Measurements from ENCODE around the gene PDHB.
A peak's percentile ranks its signal among the peaks of the same experiment; 100 is the strongest.

The PDHB gene

GRCh38 chr3:58434990-58435389 is 1.4 kb upstream of the PDHB start:
- DNase-seq, result no peak

- DNase-seq, result no peak
These were observed 879 bp upstream of the PDHB start for GRCh38 chr3:58434511-58434910.

DNA sequence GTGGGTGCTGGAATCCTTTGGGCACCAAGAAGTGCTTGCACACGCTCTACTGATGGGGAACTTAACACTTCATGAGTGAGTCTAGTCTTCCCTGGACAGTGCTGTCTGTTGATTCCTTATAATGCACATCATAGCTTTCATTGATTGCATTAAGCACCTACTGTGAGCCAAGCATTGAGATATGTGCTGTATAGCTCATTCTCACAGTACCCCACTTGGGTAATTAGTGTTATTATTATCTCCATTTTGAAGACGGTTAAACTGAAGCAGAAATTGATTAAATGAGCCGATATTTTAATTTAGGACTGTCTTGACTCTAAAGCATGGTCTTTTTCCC is 504 bp upstream of the PDHB start:
- DNase-seq, result no peak

DNA sequence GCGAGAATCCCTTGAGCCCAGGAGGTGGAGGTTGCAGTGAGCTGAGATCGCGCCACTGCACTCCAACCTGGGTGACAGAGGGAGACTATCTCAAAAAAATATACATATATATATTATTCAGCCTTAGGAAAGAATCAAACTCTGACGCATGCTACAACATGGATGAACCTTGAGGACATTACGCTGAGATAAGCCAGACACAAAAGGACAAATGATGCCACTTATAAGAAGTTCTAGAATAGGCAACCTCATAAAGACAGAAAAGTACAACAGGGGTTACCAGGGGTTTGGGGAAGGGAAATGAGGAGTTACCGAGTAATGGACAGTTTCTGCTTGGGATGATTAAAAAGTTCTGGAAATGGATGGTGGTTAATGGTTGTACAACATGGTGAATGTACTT is 727 bp downstream of the PDHB start:
- no peak for DNase-seq

DNA sequence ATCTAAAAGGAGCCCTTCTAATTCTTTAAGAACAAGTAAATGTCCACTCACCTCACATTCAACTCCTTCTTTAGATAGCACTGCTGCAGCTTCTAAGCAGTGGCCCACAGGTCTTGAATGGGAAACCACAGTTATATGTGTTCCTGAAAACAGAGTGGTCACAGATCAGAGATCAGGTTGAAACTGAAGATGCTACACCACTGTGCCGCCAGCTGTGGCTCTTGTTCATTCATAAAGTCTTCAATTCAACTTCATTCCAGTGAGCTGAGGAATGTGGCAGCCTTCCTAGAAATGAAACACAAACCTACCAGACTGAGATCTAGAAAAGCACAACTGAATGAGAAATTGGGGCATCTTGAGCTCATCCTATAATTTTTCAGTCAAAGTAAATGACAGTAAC is 4.0 kb downstream of the PDHB start:
- DNase-seq, result no peak

DNA sequence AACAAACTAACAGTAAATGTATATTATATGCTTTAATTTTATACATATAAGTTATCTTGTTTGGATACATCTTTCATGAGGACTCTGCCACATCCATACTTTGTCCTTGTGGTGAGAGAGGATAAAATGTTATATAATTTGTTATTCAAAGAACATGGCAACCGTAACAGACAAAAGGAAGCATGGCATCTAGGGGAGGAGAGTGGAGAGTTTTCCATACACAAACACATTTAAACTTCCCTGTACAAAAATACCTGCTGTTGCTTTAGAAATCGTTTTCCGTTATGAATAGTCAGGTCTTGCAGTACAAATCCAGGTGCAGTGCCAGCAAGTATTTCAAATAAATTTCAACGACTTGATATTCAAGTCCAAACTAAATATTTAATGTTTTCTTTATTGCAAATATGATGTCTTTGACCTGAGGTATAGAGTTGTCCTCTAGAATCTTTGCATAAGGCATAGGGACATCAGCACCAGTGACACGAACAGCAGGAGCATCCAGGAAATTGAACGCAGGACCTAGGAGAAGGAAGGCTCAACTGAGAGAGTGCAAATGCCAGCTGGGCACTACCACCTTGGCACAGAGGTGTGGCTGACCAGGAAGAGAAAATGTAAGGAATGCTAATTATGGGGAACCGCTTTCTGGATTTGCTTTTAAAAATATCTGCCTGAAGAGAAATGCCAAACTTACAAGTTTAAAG is 5.8 kb downstream of the PDHB start:
- DNase-seq, result no peak

DNA sequence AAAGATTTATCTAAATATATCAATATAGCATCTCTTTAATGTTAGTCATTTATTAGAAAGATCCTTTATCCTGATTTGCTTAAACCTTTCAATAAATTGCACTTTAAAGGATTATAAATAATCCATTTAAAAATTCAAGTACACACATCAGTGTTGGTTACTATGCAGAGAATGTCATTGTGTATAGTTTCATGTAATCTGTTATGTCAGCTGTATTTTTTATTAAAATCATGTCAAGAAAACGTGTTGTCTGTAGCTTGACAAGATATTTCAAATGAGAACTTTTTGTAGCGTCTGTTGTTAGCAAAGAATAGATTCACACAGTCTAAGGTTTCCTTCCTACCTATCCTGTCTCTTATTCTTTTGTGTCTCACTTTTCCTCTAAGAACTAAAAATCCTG is 7.8 kb downstream of the PDHB start:
- no peak for DNase-seq

DNA sequence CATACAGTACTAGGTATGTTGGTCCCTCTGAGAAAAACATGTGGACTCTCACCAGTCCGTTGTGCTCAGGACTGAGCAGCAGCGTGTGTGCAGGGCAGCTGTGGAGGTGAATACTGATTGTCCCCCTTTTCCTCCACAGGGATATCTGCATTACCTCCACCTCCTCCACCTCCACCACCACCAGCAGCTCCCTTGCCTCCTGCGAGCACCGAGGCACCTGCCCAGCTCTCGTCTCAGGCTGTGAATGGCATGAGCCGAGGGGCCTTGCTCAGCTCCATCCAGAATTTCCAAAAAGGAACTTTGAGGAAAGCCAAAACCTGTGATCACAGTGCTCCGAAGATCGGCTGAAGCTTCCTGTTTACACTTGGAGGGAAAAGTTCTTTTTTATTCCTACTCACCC is 9.0 kb downstream of the PDHB start:
- DNase-seq, result no peak

- no peak for DNase-seq
These were observed 10.8 kb downstream of the PDHB start for GRCh38 chr3:58422756-58423325.

DNA sequence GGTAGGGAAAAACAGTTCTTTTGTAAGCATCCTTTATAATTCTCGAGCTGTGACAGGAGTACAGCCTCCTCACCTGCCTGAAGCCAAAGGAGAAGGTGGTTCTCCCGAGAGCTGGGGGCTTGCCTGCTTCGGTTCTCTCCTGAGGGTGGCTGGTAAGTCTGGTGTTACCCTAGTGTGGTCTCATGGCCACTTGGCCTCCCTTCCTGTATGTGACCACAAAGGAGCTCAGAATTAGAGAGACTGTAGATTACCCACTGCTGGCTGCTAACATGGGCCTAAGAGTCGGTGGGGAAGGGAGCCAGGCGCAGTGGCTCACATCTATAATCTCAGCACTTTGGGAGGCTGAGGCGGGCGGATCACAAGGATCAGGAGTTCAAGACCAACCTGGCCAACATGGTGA is 12.6 kb downstream of the PDHB start:
- no peak for DNase-seq

DNA sequence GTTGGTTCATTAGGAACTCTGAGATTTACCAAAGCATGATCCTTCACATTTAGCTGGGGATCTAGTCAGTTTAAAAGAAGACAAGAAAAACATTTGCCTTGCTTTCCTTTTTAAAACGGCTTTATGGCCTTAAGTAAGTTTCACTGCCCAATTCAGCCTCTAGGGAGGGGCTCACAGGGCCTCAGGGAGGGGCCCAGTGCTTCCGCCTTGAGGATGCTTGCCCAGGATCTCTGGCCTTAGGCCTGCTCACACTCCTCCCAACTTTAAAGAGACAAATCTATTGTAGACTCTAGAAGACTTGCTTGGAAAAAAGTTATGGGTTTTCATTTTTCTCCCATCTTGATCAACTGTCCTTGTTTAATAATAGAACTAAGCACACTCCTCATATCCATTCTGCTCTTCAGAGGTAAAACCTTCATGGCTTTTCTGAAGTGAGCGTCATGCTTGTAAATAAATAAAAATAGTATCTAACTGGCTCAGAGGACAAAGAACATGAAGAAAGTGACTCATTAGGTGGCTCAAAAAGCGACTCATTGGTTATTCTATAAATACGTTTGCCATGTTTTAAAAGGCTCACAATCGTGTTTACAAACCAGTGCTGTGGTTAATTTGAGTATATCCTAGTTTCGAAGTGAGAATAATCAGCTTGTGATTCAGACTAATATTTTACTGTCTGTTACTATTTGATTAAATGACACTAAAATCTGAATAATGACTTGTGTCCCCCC is 13.7 kb downstream of the PDHB start:
- DNase-seq, result no peak

DNA sequence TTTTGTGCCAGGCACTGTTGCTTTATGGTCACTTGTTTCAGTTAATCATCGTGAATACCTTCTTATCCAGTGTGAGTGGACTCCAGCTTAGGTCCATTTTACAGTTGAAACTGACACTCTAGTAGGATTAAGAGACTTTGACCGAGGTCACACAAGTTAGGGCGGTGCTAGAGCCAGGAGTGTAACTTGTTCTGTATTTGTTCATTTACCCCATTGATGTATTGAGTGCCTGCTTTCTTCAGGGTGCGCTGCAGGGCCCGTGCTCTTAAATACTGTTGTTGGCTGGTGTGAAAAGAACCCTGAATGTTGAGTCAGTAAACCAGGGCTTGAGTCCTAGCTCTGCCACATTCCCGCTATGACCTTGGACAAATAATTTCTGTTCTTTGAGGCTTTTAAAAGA is 15.4 kb downstream of the PDHB start:
- DNase-seq, result no peak

DNA sequence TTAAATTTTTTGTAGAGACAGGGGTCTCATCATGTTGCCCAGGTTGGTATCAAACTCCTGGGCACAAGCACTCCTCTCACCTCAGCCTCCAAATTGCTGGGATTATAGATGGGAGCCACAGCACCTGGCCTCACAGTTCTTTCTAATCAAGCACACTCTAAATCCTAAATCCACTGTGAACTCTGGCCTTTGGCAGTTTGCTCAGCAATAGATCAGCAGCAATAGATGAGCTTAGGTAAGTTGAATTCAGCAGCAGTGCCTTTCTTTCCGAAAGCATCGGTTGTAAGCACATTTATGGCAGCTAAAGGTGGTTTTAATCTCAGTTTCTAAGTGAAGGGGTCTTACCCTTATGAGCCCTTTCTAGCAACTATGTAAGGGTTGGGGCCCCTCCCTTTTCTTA is 16.6 kb downstream of the PDHB start:
- DNase-seq, result no peak

DNA sequence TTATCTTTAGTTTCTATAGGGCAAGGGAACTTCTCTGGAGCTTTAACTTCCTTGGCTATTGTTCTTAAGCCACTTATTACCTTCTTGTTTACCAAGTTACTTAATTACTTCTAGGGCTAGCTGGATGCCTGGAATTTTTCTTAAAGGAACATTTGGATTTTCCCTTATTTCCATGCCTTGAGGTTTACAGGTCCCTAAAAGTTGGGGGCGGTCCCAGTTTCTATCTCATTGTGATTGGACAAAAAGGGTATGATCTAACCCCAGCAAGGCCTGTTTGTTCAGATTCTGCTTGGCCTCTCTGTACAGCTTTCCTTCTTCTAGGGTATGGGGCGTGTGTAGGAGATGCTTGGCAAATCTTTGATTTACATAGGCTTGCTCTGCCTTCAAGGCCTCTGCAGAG is 17.4 kb downstream of the PDHB start:
- no peak for DNase-seq

DNA sequence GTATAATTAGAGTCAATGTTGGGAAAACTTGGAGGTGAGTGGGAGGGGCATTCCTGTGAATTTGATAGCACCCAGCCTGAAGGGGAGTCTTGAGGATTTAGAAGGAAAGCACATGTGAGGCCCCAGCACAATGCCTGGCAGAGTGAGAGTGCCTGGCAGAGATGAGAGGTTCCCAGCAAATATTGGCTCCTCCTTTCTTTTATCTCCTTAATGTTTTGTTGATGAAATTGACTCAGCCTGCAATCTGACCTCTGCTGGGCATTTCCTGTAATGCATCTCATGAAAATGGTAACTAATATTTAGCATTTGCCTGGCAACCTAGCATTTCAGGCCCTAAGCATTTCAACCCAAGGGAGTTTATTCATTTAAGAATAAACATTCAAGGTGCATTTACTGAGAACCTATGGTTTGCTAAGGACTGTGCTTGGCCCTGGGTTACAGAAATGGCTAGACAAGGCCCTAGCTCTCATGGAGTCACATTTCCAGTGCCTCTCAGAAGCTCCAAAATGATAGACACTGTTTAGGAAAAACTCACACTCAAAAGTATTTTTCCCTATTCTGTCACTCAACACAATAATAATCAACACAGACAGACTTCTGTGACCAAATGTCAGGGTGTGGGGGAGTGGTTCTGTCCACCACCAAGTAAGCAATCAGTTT is 19.0 kb downstream of the PDHB start:
- peak; percentile 70 for DNase-seq

DNA sequence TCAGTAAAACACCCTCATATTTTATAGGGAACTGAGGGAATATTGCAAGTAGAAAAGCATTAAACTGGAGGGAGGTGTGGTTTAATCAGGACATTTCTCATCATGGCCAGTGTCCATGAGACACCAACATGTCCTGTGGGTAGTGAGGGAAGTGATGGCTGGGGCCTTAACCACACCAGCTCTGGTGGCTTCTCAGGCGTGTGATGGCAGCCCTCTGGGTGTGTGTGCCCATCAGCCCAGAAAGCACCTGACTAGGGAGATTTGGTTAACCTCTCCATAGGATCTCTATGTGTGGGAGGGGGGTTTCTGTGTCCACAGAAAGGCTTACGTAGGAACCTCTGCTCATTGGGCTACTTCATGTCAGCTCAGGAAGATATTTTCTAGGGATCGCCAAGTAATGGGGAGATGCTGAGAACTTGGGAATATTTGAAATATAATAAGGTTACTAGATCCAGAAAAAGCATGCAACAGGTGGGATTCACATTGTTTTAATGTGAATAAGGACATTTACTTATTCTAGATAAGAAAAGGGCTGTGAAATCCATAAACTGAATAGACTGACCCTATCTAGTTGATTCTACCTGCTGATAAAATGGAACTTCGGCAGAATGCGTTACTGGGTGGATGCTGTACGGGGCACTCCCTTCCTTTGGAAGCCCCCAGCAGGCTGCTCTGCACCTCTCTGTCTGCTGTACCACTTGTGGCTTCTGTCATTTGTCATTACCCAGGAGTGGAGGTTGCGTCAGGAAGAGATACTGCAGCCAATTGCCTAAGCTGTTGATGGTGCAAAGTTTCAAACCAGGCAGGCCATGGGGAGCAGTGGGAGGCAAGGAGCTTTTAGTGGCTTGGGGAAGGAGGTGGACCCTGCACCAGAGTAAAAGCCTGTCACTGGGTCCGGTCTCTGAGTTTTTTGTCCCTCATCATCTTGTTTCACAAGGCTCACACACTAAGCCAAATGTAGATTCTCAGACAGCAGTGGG is 21.5 kb downstream of the PDHB start:
- no peak for DNase-seq

DNA sequence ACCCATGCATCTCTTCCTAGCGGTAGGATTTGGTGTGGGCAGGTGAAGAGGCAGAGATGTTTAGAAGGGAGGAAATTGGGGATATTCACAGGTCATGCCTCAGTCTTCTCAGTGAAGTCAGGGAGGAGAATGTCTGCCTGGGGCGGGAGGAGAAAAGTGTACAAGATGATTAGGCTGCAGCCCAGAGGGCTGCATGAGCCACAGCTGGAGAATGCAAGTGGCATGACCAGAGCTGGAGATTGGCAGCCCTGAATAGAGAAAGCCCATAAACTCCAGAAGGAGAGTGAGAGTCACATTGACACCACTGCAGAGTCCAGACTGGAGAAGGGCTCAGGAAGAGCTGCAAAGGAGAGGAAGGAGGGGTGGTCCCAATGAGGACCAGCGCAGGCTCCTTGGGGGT is 22.6 kb downstream of the PDHB start:
- DNase-seq, result no peak

DNA sequence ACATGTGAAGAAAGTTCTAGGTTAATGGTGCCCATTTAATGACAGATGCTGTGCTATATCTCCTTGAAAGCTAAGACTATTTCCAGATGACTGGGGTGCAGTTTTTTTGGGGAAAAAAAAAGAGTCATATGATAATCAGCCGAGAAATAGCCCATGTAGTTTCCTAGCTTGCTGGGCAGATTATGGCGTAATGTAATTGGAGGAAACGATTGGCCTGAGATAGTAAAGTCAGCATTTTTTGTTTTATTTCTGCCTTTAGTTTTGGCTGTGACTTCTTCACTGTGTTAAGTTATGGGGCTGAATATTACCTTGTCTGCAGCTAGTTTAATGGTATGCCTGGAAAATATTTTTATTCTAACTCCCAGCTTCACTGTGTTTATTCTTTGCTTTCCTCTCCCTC is 24.0 kb downstream of the PDHB start:
- no peak for DNase-seq

DNA sequence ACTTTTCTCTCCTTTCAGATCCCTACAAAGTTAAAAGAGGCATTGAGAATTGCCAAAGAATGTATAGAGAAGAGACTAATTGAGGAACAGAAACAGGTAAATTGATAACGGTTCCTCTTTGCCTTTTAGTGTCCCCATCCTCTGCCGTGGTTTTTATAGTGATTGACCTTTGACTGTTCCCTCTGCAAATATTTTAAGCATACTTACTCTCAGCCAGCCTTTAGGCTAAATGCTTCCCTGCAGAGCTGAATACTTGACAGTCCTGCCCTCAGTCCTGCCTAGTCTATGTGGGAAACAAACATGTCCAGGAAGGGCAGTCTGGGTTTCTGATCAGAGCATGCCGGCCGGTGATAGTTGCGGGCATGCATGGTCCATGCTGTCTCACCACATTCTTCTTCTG is 24.7 kb downstream of the PDHB start:
- DNase-seq, result no peak

GRCh38 chr3:58404396-58404795 is 29.2 kb downstream of the PDHB start:
- no peak for DNase-seq

DNA sequence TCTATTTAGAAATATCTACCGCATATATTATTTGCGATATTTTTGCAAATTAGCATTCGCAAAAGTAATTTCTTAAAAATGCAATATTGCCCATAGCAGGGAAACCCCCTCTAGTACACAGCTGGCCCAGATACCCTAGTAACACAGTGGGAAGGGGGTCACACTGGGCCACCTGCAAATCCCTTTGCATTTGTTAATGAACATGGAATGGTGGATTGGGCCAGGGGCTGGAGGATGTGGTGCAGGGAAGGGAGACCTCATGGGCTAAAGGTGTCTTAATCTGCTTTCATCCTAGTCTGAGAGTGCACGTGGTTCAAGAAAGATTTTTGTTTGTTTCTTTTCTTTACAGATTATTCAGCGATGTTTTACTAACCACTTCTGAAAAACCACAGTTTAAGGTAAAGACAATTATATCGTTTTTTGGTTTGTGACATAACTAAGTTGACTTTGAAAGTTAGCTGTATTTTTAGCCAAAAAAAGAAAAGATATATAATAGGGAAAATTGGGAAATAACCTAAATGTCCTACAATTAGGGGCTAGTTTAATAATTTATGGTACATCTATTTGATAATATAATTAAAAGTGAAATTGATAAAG is 30.0 kb downstream of the PDHB start:
- DNase-seq, result no peak

DNA sequence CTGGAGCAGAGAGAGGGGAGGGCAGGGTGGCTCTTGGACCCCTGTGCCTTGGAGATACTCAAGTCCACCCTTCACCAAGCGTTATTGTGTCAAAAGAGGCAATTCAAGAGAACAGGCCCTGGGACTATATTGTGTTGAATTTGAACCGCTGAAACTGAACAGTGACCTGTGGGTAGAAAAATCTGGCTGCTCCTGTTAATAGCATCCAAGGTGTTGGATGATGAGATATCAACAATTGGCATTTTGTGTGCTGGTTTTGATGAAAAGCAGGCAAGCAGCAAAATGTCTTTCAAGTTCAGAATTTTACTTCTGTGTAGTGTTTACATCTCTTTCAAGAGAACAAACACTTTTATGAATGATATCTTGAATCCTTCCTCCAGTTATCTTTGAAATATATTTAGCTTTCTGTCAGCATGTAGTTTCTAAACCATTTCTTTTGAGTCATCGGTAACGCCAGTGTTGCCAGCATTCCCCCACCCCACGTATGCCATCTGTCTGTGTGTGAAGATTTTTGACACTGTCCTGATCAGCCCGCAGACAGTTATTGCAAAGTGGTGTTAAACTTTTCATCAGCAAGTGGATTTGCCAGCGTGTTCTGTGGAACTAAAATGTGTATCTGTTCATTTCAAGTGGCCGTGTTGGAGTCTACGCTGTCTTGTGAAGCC is 34.8 kb downstream of the PDHB start:
- no peak for DNase-seq
